ENCODE results near the gene PCDHGA4. TPM values are rescaled to one million over a fixed set of nuclear protein-coding genes. Genes with fewer than 3 reads are reported as not detected.

The PCDHGA4 gene
- total and polyA plus RNA-seq, 2 experiments from 2014 or later: 0.17 to 0.24 TPM

DNA sequence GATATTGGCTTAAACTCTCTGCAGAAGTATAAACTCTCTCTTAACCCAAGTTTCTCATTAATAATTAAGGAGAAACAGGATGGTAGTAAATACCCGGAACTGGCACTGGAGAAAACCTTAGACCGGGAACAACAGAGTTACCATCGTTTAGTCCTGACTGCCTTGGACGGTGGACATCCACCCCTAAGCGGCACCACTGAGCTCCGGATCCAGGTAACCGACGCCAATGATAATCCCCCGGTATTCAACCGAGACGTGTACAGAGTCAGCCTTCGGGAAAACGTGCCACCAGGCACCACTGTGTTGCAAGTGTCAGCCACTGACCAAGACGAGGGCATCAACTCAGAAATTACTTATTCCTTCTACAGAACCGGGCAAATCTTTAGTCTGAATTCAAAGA, 43.8 kb downstream of the PCDHGA4 start:
- H4K20me1 ChIP-seq (ENCODE audit: insufficient read depth, poor library complexity, severe bottlenecking): no peaks in the 10 kb centered on the region
- H3K27me3 ChIP-seq: no peaks in the 10 kb centered on the region
- no peak for DNase-seq (ENCODE audit: low spot score)
- H3K9me3 ChIP-seq (ENCODE audit: low read depth): peaks cover 44% of the 10 kb centered on the region
- H3K36me3 ChIP-seq (replicated peaks; ENCODE audit: insufficient read depth, low read depth): no peaks in the 10 kb centered on the region
- TF ChIP-seq EZH2 (IDR thresholded peaks at IDR 0.05; ENCODE audit: borderline replicate concordance) (no peak), EZH2phosphoT487 (IDR thresholded peaks at IDR 0.05; ENCODE audit: low read depth, severe bottlenecking, unreplicated experiment) (no peak)
- TF ChIP-seq, protein P1, sequence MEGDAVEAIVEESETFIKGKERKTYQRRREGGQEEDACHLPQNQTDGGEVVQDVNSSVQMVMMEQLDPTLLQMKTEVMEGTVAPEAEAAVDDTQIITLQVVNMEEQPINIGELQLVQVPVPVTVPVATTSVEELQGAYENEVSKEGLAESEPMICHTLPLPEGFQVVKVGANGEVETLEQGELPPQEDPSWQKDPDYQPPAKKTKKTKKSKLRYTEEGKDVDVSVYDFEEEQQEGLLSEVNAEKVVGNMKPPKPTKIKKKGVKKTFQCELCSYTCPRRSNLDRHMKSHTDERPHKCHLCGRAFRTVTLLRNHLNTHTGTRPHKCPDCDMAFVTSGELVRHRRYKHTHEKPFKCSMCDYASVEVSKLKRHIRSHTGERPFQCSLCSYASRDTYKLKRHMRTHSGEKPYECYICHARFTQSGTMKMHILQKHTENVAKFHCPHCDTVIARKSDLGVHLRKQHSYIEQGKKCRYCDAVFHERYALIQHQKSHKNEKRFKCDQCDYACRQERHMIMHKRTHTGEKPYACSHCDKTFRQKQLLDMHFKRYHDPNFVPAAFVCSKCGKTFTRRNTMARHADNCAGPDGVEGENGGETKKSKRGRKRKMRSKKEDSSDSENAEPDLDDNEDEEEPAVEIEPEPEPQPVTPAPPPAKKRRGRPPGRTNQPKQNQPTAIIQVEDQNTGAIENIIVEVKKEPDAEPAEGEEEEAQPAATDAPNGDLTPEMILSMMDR (IDR thresholded peaks at IDR 0.05; ENCODE audit: poor library complexity): no peak
- no peak overlapping the region for H2AFZ ChIP-seq
- WGBS (ENCODE audit: low lambda C conversion rate, missing lambda C conversion rate): 96% methylated on average over 15 of the region's 15 CpGs
- no peaks in the 10 kb centered on the region for H3K79me2 ChIP-seq
- no peak overlapping the region for H3K4me2 ChIP-seq
- H3K4me3 ChIP-seq: no peak overlapping the region
- H3K9me2 ChIP-seq (replicated peaks; ENCODE audit: insufficient read depth): no peaks in the 10 kb centered on the region
- no peaks in the 10 kb centered on the region for H3K4me1 ChIP-seq (ENCODE audit: insufficient read depth)
- no peak overlapping the region for H3K27ac ChIP-seq

DNA sequence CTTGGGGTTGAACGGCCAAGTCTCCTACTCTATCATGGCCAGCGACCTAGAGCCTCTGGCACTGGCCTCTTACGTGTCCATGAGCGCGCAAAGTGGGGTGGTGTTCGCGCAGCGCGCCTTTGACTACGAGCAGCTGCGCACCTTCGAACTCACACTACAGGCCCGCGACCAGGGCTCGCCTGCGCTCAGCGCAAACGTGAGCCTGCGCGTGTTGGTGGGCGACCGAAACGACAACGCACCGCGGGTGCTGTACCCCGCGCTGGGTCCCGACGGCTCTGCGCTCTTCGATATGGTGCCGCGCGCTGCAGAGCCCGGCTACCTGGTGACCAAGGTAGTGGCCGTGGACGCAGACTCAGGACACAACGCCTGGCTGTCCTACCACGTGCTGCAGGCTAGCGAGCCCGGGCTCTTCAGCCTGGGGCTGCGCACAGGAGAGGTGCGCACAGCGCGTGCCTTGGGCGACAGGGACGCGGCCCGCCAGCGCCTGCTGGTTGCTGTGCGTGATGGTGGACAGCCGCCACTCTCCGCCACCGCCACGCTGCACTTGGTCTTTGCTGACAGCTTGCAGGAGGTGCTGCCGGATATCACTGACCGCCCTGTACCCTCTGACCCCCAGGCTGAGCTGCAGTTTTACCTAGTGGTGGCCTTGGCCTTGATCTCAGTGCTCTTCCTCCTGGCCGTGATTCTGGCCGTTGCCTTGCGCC, 44.9 kb downstream of the PCDHGA4 start:
- no peaks in the 10 kb centered on the region for H3K36me3 ChIP-seq (replicated peaks; ENCODE audit: insufficient read depth, low read depth)
- no peak overlapping the region for H2AFZ ChIP-seq
- no peaks in the 10 kb centered on the region for H3K9me2 ChIP-seq (replicated peaks; ENCODE audit: insufficient read depth)
- H3K4me3 ChIP-seq: no peak overlapping the region
- H3K9me3 ChIP-seq (ENCODE audit: low read depth): peaks cover 37% of the 10 kb centered on the region
- WGBS (ENCODE audit: low lambda C conversion rate, missing lambda C conversion rate): 96% methylated on average over 60 of the region's 61 CpGs
- H3K79me2 ChIP-seq: no peaks in the 10 kb centered on the region
- no peak overlapping the region for H3K27ac ChIP-seq
- no peak overlapping the region for H3K4me2 ChIP-seq
- no peaks in the 10 kb centered on the region for H4K20me1 ChIP-seq (ENCODE audit: insufficient read depth, poor library complexity, severe bottlenecking)
- H3K4me1 ChIP-seq (ENCODE audit: insufficient read depth): no peaks in the 10 kb centered on the region
- TF ChIP-seq EZH2phosphoT487 (IDR thresholded peaks at IDR 0.05; ENCODE audit: low read depth, severe bottlenecking, unreplicated experiment) (no peak), EZH2 (IDR thresholded peaks at IDR 0.05; ENCODE audit: borderline replicate concordance) (no peak)
- TF ChIP-seq, protein P1 (IDR thresholded peaks at IDR 0.05; ENCODE audit: poor library complexity): no peak
- DNase-seq (ENCODE audit: low spot score): no peak
- H3K27me3 ChIP-seq: no peaks in the 10 kb centered on the region

DNA sequence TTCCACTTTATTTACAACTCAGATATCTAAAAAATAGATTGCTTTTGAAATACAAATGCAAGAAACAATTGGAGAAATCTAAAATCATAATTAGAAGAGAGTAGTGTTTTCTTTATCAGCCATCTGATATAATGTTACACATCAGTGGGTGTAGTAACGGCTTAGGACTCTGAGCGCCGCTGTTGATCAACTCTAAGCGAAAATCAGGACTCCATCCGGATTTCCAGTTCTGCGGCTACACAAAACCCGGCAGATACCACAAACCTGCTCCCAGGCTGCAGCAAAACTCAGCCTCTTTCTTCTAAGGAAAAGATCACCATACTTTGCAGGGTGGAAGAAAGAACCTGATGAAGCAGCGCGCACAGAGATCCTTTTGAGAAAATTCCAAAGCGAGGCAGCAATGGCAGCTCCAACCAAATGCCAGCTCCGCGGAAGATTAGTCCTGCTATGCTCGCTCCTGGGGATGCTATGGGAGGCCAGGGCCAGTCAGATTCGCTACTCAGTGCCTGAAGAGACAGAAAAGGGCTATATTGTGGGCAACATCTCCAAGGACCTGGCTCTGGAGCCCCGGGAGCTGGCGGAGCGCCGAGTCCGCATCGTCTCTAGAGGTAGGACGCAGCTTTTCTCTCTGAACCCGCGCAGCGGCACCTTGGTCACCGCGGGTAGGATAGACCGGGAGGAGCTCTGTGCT, 47.9 kb downstream of the PCDHGA4 start, which contains the start of gene PCDHGA9:
TSS of gene PCDHGA9 (plus strand) at position 226 of the 691 bp plus-strand sequence. CDS start at position 401, 175 bp downstream.
- Histone ChIP-seq H3K9me3 (ENCODE audit: low read depth) (peaks cover 17% of the 10 kb centered on the region), H3K4me3 (no peak within 1 kb of the TSS), H3K27me3 (no peaks in the 10 kb centered on the region), H3K9me2 (replicated peaks; ENCODE audit: insufficient read depth) (no peaks in the 10 kb centered on the region), H3K4me1 (ENCODE audit: insufficient read depth) (no peaks in the 10 kb centered on the region), H2AFZ (no peak within 1 kb of the TSS), H3K27ac (no peak within 1 kb of the TSS), H3K79me2 (no peaks in the 10 kb centered on the region), H3K36me3 (replicated peaks; ENCODE audit: insufficient read depth, low read depth) (peaks cover 2% of the 10 kb centered on the region), H4K20me1 (ENCODE audit: insufficient read depth, poor library complexity, severe bottlenecking) (no peaks in the 10 kb centered on the region), H3K4me2 (no peak within 1 kb of the TSS)
- TF ChIP-seq EZH2 (IDR thresholded peaks at IDR 0.05; ENCODE audit: borderline replicate concordance) (no peak), EZH2phosphoT487 (IDR thresholded peaks at IDR 0.05; ENCODE audit: low read depth, severe bottlenecking, unreplicated experiment) (no peak)
- TF ChIP-seq, protein P1 (IDR thresholded peaks at IDR 0.05; ENCODE audit: poor library complexity): no peak
- no peak for DNase-seq (ENCODE audit: low spot score)
- WGBS (ENCODE audit: low lambda C conversion rate, missing lambda C conversion rate): 95% methylated on average over 27 of the region's 27 CpGs

Measured in hepatocyte (in vitro differentiated cells).